ENCODE results near the gene SVIL. TPM values are rescaled to one million over a fixed set of nuclear protein-coding genes. Genes with fewer than 3 reads are reported as not detected.
"Not testable (repeated sequence)": the region's sequence is repeated elsewhere in the genome, so short reads cannot be mapped to it uniquely, and the experiment has no call there.

The SVIL gene
- total RNA-seq, 1 donor = 309 TPM

- TF ChIP-seq CTCF (IDR thresholded peaks at IDR 0.05; ENCODE audit: insufficient read depth, low read length) = no peak
- no peak overlapping the region for H3K4me3 ChIP-seq (ENCODE audit: low read depth, low read length)
- DNase-seq (ENCODE audit: low read depth) = no peak
Measured at GRCh38 chr10:29451946-29452345, 182.8 kb downstream of the SVIL start.

- no peak for DNase-seq (ENCODE audit: low read depth)
- no peak for TF ChIP-seq CTCF (IDR thresholded peaks at IDR 0.05; ENCODE audit: insufficient read depth, low read length)
Measured at GRCh38 chr10:29450405-29450804, 184.4 kb downstream of the SVIL start.

GRCh38 chr10:29448756-29449592 lies 185.8 kb downstream of the SVIL start:
- peak; percentile 75 for TF ChIP-seq CTCF (IDR thresholded peaks at IDR 0.05; ENCODE audit: insufficient read depth, low read length)
- not testable (repeated sequence) for H3K4me3 ChIP-seq (ENCODE audit: low read depth, low read length)
- peak; percentile 76 for DNase-seq (ENCODE audit: low read depth)

More at GRCh38 chr10:29450405-29450804, 184.4 kb downstream of the SVIL start:
- no peak overlapping the region for H3K4me3 ChIP-seq (ENCODE audit: low read depth, low read length)

GRCh38 chr10:29448125-29448524 lies 186.6 kb downstream of the SVIL start:
- TF ChIP-seq CTCF (IDR thresholded peaks at IDR 0.05; ENCODE audit: insufficient read depth, low read length) = no peak
- H3K4me3 ChIP-seq (ENCODE audit: low read depth, low read length) = no peak overlapping the region
- DNase-seq (ENCODE audit: low read depth) = no peak

- TF ChIP-seq CTCF (IDR thresholded peaks at IDR 0.05; ENCODE audit: insufficient read depth, low read length) = no peak
- peak; percentile 58 for DNase-seq (ENCODE audit: low read depth)
- no peak overlapping the region for H3K4me3 ChIP-seq (ENCODE audit: low read depth, low read length)
Measured at GRCh38 chr10:29446327-29446726, 188.4 kb downstream of the SVIL start.

- DNase-seq (ENCODE audit: low read depth) = no peak
- no peak for TF ChIP-seq CTCF (IDR thresholded peaks at IDR 0.05; ENCODE audit: insufficient read depth, low read length)
- no peak overlapping the region for H3K4me3 ChIP-seq (ENCODE audit: low read depth, low read length)
Measured at GRCh38 chr10:29443745-29444523, 190.8 kb downstream of the SVIL start.
